Hypothalamus (tissue), 51 donors: Measurements from ENCODE around the gene TAS1R2.

ENCODE experiments used
- DNase-seq, 51 donors: peaks; one replicate each; lab custom pipeline; 2025; lab: John Stamatoyannopoulos, UW

TAS1R2 gene

GRCh38 chr1:18805150-18805879 lies 54.1 kb downstream of the TAS1R2 start:
- DNase-seq = no peak

- no peak for DNase-seq
These were observed 55.6 kb downstream of the TAS1R2 start for GRCh38 chr1:18803851-18804250.

- no peak for DNase-seq
These were observed 56.2 kb downstream of the TAS1R2 start for GRCh38 chr1:18803151-18803791.

GRCh38 chr1:18802231-18802630 lies 57.2 kb downstream of the TAS1R2 start:
- DNase-seq = no peak

- no peak for DNase-seq
These were observed 59.2 kb downstream of the TAS1R2 start for GRCh38 chr1:18800258-18800657.

GRCh38 chr1:18799454-18799853 lies 60.0 kb downstream of the TAS1R2 start:
- DNase-seq = no peak

- no peak for DNase-seq
These were observed 60.5 kb downstream of the TAS1R2 start for GRCh38 chr1:18798946-18799345.

GRCh38 chr1:18798533-18798932 lies 60.9 kb downstream of the TAS1R2 start:
- no peak for DNase-seq

GRCh38 chr1:18796950-18797349 lies 62.5 kb downstream of the TAS1R2 start:
- no peak for DNase-seq

- DNase-seq = no peak
These were observed 64.3 kb downstream of the TAS1R2 start for GRCh38 chr1:18795002-18795689.

- DNase-seq = no peak
These were observed 64.9 kb downstream of the TAS1R2 start for GRCh38 chr1:18794561-18794960.

- no peak for DNase-seq
These were observed 65.4 kb downstream of the TAS1R2 start for GRCh38 chr1:18794051-18794450.

GRCh38 chr1:18793164-18793563 lies 66.3 kb downstream of the TAS1R2 start:
- no peak for DNase-seq

- no peak for DNase-seq
These were observed 66.7 kb downstream of the TAS1R2 start for GRCh38 chr1:18792747-18793146.
